Prostate gland (tissue), 2 donors: ENCODE measurements around the gene MYLK4.

Experiments used
- POLR2AphosphoS5 ChIP-seq: sonication (generic); formaldehyde crosslinking; IDR thresholded peaks from one replicate; pipeline ENCODE4 v1.6.1; 2017; ENCODE audit warnings: antibody characterized with exemption
- TF ChIP-seq, protein P1 (sequence below), 4 experiments: fragments of 200-600 bp in 2 of 4; fragments of 450-650 bp in 2 of 4; sonication (generic) in 2 of 4; IDR thresholded peaks; 1 replicate in 3 of 4; 2 replicates in 1 of 4; pipeline ENCODE4 v1.5.1; 2016 to 2019; ENCODE audit warnings: antibody characterized with exemption in 4 of 4, mild to moderate bottlenecking in 2 of 4, moderate library complexity in 2 of 4

DNA sequence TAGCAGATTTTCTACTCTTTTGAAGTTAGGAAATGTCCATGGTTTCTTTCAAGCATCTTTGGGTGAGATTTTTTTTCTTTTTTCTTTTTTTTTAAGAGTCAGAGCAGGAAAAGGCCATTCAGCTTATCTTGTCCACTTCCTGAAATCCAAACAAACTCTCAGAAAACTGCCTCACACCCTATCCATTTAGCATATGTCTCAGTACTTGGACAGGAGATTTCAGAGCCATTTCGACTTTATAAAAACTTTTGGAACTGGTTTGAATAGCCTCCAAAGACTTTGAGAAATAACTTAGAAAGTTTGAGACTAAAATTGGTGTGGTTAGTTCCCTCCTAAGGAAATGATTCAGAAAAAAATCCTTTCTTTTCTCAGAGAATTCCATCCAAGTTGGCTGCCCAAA is 125.1 kb downstream of the MYLK4 start:
- TF ChIP-seq, protein P1, sequence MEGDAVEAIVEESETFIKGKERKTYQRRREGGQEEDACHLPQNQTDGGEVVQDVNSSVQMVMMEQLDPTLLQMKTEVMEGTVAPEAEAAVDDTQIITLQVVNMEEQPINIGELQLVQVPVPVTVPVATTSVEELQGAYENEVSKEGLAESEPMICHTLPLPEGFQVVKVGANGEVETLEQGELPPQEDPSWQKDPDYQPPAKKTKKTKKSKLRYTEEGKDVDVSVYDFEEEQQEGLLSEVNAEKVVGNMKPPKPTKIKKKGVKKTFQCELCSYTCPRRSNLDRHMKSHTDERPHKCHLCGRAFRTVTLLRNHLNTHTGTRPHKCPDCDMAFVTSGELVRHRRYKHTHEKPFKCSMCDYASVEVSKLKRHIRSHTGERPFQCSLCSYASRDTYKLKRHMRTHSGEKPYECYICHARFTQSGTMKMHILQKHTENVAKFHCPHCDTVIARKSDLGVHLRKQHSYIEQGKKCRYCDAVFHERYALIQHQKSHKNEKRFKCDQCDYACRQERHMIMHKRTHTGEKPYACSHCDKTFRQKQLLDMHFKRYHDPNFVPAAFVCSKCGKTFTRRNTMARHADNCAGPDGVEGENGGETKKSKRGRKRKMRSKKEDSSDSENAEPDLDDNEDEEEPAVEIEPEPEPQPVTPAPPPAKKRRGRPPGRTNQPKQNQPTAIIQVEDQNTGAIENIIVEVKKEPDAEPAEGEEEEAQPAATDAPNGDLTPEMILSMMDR (IDR thresholded peaks at IDR 0.05): no peak
- TF ChIP-seq POLR2AphosphoS5: no peak
